IMR-90 (cell line): Measurements from ENCODE around the gene PTH1R. TPM values are rescaled to one million over a fixed set of nuclear protein-coding genes. Genes with fewer than 3 reads are reported as not detected.

ENCODE experiments used
- ATAC-seq: fragments of 200-7000 bp; cut with Tn5 transposase; 2 replicates; pipeline ENCODE4 v1.9.1; 2020; ENCODE audit warnings: low read depth, mild to moderate bottlenecking, moderate library complexity
- BruUV-seq: library from RNA; stranded (reverse); fragments of 400-500 nt; replicated peaks from 2 replicates; lab custom pipeline; 2021; lab: Mats Ljungman, UMichigan
- CTCF ChIA-PET: fragments of 300-600 bp; formaldehyde crosslinking; extraction: SDS; loops from one replicate; lab custom pipeline; 2021; ENCODE audit warnings: antibody characterized with exemption; lab: Yijun Ruan, JAX
- POLR2A ChIA-PET: fragments of 300-600 bp; sonication (Branson Sonifier 250); formaldehyde crosslinking; loops from one replicate; lab custom pipeline; 2022; ENCODE audit warnings: antibody characterized with exemption; ENCODE audit not compliant: unreplicated experiment; lab: Charles Lee
- DNase-seq: peaks from one replicate; pipeline ENCODE4 v3.0.0; 2013
- H2AFZ ChIP-seq: replicated peaks from 2 replicates; pipeline ENCODE3; 2013; ENCODE audit warnings: low read length, mild to moderate bottlenecking; ENCODE audit not compliant: poor library complexity
- H2AK5ac ChIP-seq: 2 replicates; pipeline ENCODE4 v1.6.1; 2013; ENCODE audit warnings: low read depth, low read length, inconsistent platforms
- H2AK9ac ChIP-seq: replicated peaks from 2 replicates; pipeline ENCODE3; 2013; ENCODE audit warnings: mild to moderate bottlenecking, low read depth, low read length, moderate library complexity; ENCODE audit not compliant: poor library complexity
- H2BK120ac ChIP-seq: 2 replicates; pipeline ENCODE4 v1.6.1; 2013; ENCODE audit warnings: low read depth, low read length, inconsistent platforms
- H2BK15ac ChIP-seq: 3 replicates; pipeline ENCODE4 v1.6.1; 2013; ENCODE audit warnings: low read depth, low read length, inconsistent platforms
- H2BK20ac ChIP-seq: 2 replicates; pipeline ENCODE4 v1.6.1; 2013; ENCODE audit warnings: low read depth, mild to moderate bottlenecking, inconsistent platforms, low read length, moderate library complexity
- H2BK5ac ChIP-seq: 2 replicates; pipeline ENCODE4 v1.6.1; 2013; ENCODE audit warnings: mild to moderate bottlenecking, low read depth, low read length, inconsistent platforms; ENCODE audit not compliant: poor library complexity, severe bottlenecking
- H3K14ac ChIP-seq: replicated peaks from 2 replicates; pipeline ENCODE4 v1.6.1; 2013; ENCODE audit warnings: low read depth, low read length, inconsistent platforms
- H3K18ac ChIP-seq: 2 replicates; pipeline ENCODE4 v1.6.1; 2013; ENCODE audit warnings: low read depth, low read length, control low read depth
- H3K23ac ChIP-seq: 2 replicates; pipeline ENCODE4 v1.6.1; 2013; ENCODE audit warnings: low read depth, low read length, inconsistent platforms
- H3K27ac ChIP-seq: 2 replicates; pipeline ENCODE4 v1.5.1; 2013; ENCODE audit warnings: mild to moderate bottlenecking, control low read depth, low read length; ENCODE audit not compliant: insufficient read depth
- H3K27me3 ChIP-seq: 2 replicates; pipeline ENCODE4 v1.6.1; 2013; ENCODE audit warnings: low read length; ENCODE audit not compliant: control insufficient read depth, insufficient read depth
- H3K36me3 ChIP-seq: 2 replicates; pipeline ENCODE4 v1.6.1; 2013; ENCODE audit warnings: low read length, mixed read lengths; ENCODE audit not compliant: control insufficient read depth, insufficient read depth
- H3K4ac ChIP-seq: 2 replicates; pipeline ENCODE4 v1.6.1; 2013; ENCODE audit warnings: low read depth, low read length, inconsistent platforms
- H3K4me1 ChIP-seq: 2 replicates; pipeline ENCODE4 v1.6.1; 2013; ENCODE audit warnings: low read length, mixed read lengths; ENCODE audit not compliant: control insufficient read depth, insufficient read depth
- H3K4me2 ChIP-seq: 2 replicates; pipeline ENCODE4 v1.6.1; 2013; ENCODE audit warnings: low read depth, mild to moderate bottlenecking, control low read depth, low read length, moderate library complexity
- H3K4me3 ChIP-seq: 2 replicates; pipeline ENCODE4 v1.5.1; 2013; ENCODE audit warnings: low read depth, mild to moderate bottlenecking, control low read depth, low read length, moderate library complexity; ENCODE audit not compliant: insufficient read depth
- H3K56ac ChIP-seq: 2 replicates; pipeline ENCODE4 v1.6.1; 2013; ENCODE audit warnings: low read length, inconsistent platforms; ENCODE audit not compliant: insufficient read depth; ENCODE audit errors: extremely low read depth
- H3K79me1 ChIP-seq, 2 experiments: 2 replicates each; pipeline ENCODE4 v1.6.1; 2013; ENCODE audit warnings: low read length in 2 of 2, inconsistent platforms in 1 of 2, low read depth in 1 of 2
- H3K9ac ChIP-seq: 2 replicates; pipeline ENCODE4 v1.6.1; 2013; ENCODE audit warnings: low read depth, low read length, control low read depth
- H3K9me1 ChIP-seq: 2 replicates; pipeline ENCODE4 v1.6.1; 2013; ENCODE audit warnings: low read length, inconsistent platforms; ENCODE audit not compliant: insufficient read depth
- H3K9me3 ChIP-seq: 2 replicates; pipeline ENCODE4 v1.6.1; 2013; ENCODE audit warnings: low read length; ENCODE audit not compliant: control insufficient read depth, insufficient read depth
- H4K20me1 ChIP-seq: 2 replicates; pipeline ENCODE4 v1.6.1; 2013; ENCODE audit warnings: low read length, inconsistent platforms; ENCODE audit not compliant: insufficient read depth
- H4K5ac ChIP-seq: 2 replicates; pipeline ENCODE4 v1.6.1; 2013; ENCODE audit warnings: mild to moderate bottlenecking, low read depth, low read length, control low read depth
- H4K8ac ChIP-seq, 2 experiments: 2 replicates each; pipeline ENCODE4 v1.6.1; 2013; ENCODE audit warnings: low read depth in 2 of 2, low read length in 2 of 2, control low read depth in 1 of 2, inconsistent platforms in 1 of 2
- H4K91ac ChIP-seq: 2 replicates; pipeline ENCODE4 v1.6.1; 2013; ENCODE audit warnings: low read depth, low read length, inconsistent platforms; ENCODE audit not compliant: insufficient read depth
- BHLHE40 ChIP-seq: fragments of 150-350 bp; IDR thresholded peaks from 2 replicates; pipeline ENCODE4 v1.6.1; 2016; ENCODE audit warnings: mild to moderate bottlenecking, low read depth, low read length
- CEBPB ChIP-seq: IDR thresholded peaks from 2 replicates; pipeline ENCODE4 v1.6.1; 2012; ENCODE audit warnings: low read depth, low read length, improper control_type of control experiment
- CHD1 ChIP-seq: IDR thresholded peaks from 2 replicates; pipeline ENCODE4 v1.6.1; 2012; ENCODE audit warnings: low read depth, low read length, improper control_type of control experiment
- ELK1 ChIP-seq: fragments of 150-350 bp; IDR thresholded peaks from 2 replicates; pipeline ENCODE4 v1.6.1; 2016; ENCODE audit warnings: low read depth, mild to moderate bottlenecking, low read length, moderate library complexity, borderline replicate concordance
- FOS ChIP-seq: fragments of 150-350 bp; IDR thresholded peaks from 2 replicates; pipeline ENCODE4 v1.6.1; 2016; ENCODE audit warnings: low read depth, low read length
- MAFK ChIP-seq: IDR thresholded peaks from 2 replicates; pipeline ENCODE4 v1.6.1; 2012; ENCODE audit warnings: low read depth, low read length, improper control_type of control experiment
- MAZ ChIP-seq: IDR thresholded peaks from 2 replicates; pipeline ENCODE4 v1.6.1; 2012; ENCODE audit warnings: low read depth, mild to moderate bottlenecking, low read length, improper control_type of control experiment, moderate library complexity, borderline replicate concordance
- MXI1 ChIP-seq: IDR thresholded peaks from 2 replicates; pipeline ENCODE4 v1.6.1; 2012; ENCODE audit warnings: low read depth, mild to moderate bottlenecking, low read length, moderate library complexity, borderline replicate concordance
- NFE2L2 ChIP-seq: fragments of 150-350 bp; IDR thresholded peaks from 2 replicates; pipeline ENCODE4 v1.6.1; 2016; ENCODE audit warnings: low read depth, mild to moderate bottlenecking, low read length
- RAD21 ChIP-seq: IDR thresholded peaks from 2 replicates; pipeline ENCODE4 v1.6.1; 2012; ENCODE audit warnings: low read length, improper control_type of control experiment
- RCOR1 ChIP-seq: IDR thresholded peaks from 2 replicates; pipeline ENCODE4 v1.6.1; 2012; ENCODE audit warnings: mild to moderate bottlenecking, low read length, improper control_type of control experiment; ENCODE audit not compliant: insufficient replicate concordance
- RFX5 ChIP-seq: IDR thresholded peaks from 2 replicates; pipeline ENCODE4 v1.8.0; 2012; ENCODE audit warnings: low read depth, mild to moderate bottlenecking, low read length, moderate library complexity
- SMC3 ChIP-seq: fragments of 150-350 bp; IDR thresholded peaks from 2 replicates; pipeline ENCODE4 v1.6.1; 2016; ENCODE audit warnings: low read depth, mild to moderate bottlenecking, antibody characterized with exemption, low read length, moderate library complexity
- WGBS, 2 experiments: methylation state at CpG; one replicate each; pipeline versions ENCODE4 v1.1.5 to v1.1.7; 2013; ENCODE audit warnings: missing lambda C conversion rate in 2 of 2; ENCODE audit not compliant: insufficient read length in 1 of 2; ENCODE audit errors: extremely low coverage in 2 of 2; 5-methylcytosine and 5-hydroxymethylcytosine counted together
- dilution Hi-C: fragments of 300-500 bp; cut with HindIII; formaldehyde crosslinking; loops from one replicate; pipeline ENCODE4 v1.14.3; 2018; ENCODE audit warnings: low sequenced_read_pairs; ENCODE audit not compliant: unreplicated experiment
- in situ Hi-C: fragments of 300-500 bp; cut with MboI; formaldehyde crosslinking; loops from 3 replicates; pipeline ENCODE4 v1.14.3; 2019; ENCODE audit warnings: low sequenced_read_pairs, inconsistent platforms, mixed read lengths
- intact Hi-C: fragments of 100-400 bp; cut with micrococcal nuclease; formaldehyde crosslinking; loops from 2 replicates; pipeline ENCODE4 v1.10.0; 2022
- polyA plus RNA-seq, 3 experiments: library from polyadenylated mRNA; depleted of rRNA; stranded (reverse); fragments of >200 nt; gene quantifications; 2 replicates each; pipeline ENCODE4 v1.2.3, GENCODE V29; 2012; ENCODE audit warnings: low replicate concordance in 1 of 3
- total RNA-seq: library from RNA; depleted of rRNA; stranded (reverse); fragments of >200 nt; gene quantifications from 2 replicates; pipeline ENCODE4 v1.2.3, GENCODE V29; 2012

Gene PTH1R
- total and polyA plus RNA-seq, 2 of the 4 experiments (the other 2 are of a cell fraction) = 0.15 to 0.18 TPM

- peaks cover 39% of the 10 kb centered on the region for H3K9me1 ChIP-seq
- H3K56ac ChIP-seq = no peak overlapping the region
- peak overlapping the region; percentile 33 for H2AK9ac ChIP-seq
- H3K4me2 ChIP-seq = peak overlapping the region; percentile 37; the same call in 1 of the 2 replicates
- H2BK5ac ChIP-seq = peak overlapping the region; percentile 24
- peaks cover 42% of the 10 kb centered on the region for H4K20me1 ChIP-seq
- CTCF ChIA-PET = no interaction called here
- no peak overlapping the region; the same call in 1 of the 2 replicates for H3K14ac ChIP-seq
- H2AFZ ChIP-seq = no peak overlapping the region
- no peak overlapping the region for H3K9ac ChIP-seq
- H3K4me1 ChIP-seq = peaks cover 42% of the 10 kb centered on the region
- no peak overlapping the region for H2BK120ac ChIP-seq
- in situ Hi-C loops (no loop called here), intact Hi-C loops (loop anchor here (10.0 kb wide), 1 partner anchor 234 kb away; the partner anchor contains the start of gene SETD2), dilution Hi-C loops (no loop called here)
- peak overlapping the region; percentile 13; the same call in 1 of the 2 replicates for H4K5ac ChIP-seq
- no peak overlapping the region for H4K91ac ChIP-seq
- peaks cover 10% of the 10 kb centered on the region; the same call in 1 of the 2 replicates for H3K36me3 ChIP-seq
- no peaks in the 10 kb centered on the region for H3K27me3 ChIP-seq
- no peak overlapping the region for H2BK15ac ChIP-seq
- H3K23ac ChIP-seq = no peak overlapping the region
- H3K9me3 ChIP-seq = no peaks in the 10 kb centered on the region
- peak overlapping the region; percentile 6; the same call in 1 of the 2 replicates for H3K27ac ChIP-seq
- no peak overlapping the region for H2BK20ac ChIP-seq
- ATAC-seq = no peak
- no peak for TF ChIP-seq MAZ
- TF ChIP-seq FOS = no peak
- TF ChIP-seq SMC3 = no peak
- TF ChIP-seq RFX5 = no peak
- no peak for TF ChIP-seq CEBPB
- TF ChIP-seq RCOR1 = no peak
- no peak for TF ChIP-seq RAD21
- no peak for TF ChIP-seq MXI1
- TF ChIP-seq BHLHE40 = no peak
- no peak for TF ChIP-seq CHD1
- no peak for TF ChIP-seq NFE2L2
- TF ChIP-seq MAFK = no peak
- no peak for TF ChIP-seq ELK1
- no TSS peak for BruUV-seq
- peak overlapping the region; percentile 3; the same call in 1 of the 2 replicates for H3K4ac ChIP-seq
- no peak for DNase-seq
- no peak overlapping the region for H4K8ac ChIP-seq
- H3K18ac ChIP-seq = no peak overlapping the region
- POLR2A ChIA-PET = no interaction called here
- no peak overlapping the region for H2AK5ac ChIP-seq
- no peak overlapping the region for H3K4me3 ChIP-seq
- WGBS, 2 experiments = 71% methylated on average over 1 of the region's 3 CpGs; no CpG with 5 or more reads in 1 of the 2 experiments
- H3K79me1 ChIP-seq = peaks cover 37 to 92% of the 10 kb centered on the region in 2 experiments
Measured at GRCh38 chr3:46930945-46931403, 53.5 kb downstream of the PTH1R start.
